PC-3 (cell line): ENCODE measurements around the gene FUBP1.

Experiments
- CTCF ChIP-seq: fragments of 300-600 bp; sonication (generic); conservative IDR thresholded peaks from 2 replicates; pipeline ENCODE4 v1.5.1; 2017; ENCODE audit warnings: antibody characterized with exemption, low read depth, mild to moderate bottlenecking, low read length
- EZH2 ChIP-seq: fragments of 300-600 bp; sonication (generic); IDR thresholded peaks from one replicate; pipeline ENCODE4 v1.6.1; 2017; ENCODE audit warnings: antibody characterized with exemption, mild to moderate bottlenecking, low read length; ENCODE audit not compliant: unreplicated experiment
- EZH2phosphoT487 ChIP-seq: fragments of 300-600 bp; sonication (generic); IDR thresholded peaks from 2 replicates; pipeline ENCODE4 v1.6.1; 2018; ENCODE audit warnings: mild to moderate bottlenecking, antibody characterized with exemption, low read length, borderline replicate concordance

- no peak for TF ChIP-seq CTCF
- TF ChIP-seq EZH2 = no peak
- TF ChIP-seq EZH2phosphoT487 = no peak
Measured at GRCh38 chr1:77910116-77910515, 68.8 kb downstream of the FUBP1 start.
